Globus pallidus (tissue), 1 donor: Measurements from ENCODE around the gene CHIC1.
"Not testable (repeated sequence)": the region's sequence is repeated elsewhere in the genome, so short reads cannot be mapped to it uniquely, and the experiment has no call there.

Experiments
- DNase-seq: peaks from one replicate; pipeline ENCODE4 v3.0.0-alpha.2; 2015; ENCODE audit warnings: low spot score

Gene CHIC1

DNA sequence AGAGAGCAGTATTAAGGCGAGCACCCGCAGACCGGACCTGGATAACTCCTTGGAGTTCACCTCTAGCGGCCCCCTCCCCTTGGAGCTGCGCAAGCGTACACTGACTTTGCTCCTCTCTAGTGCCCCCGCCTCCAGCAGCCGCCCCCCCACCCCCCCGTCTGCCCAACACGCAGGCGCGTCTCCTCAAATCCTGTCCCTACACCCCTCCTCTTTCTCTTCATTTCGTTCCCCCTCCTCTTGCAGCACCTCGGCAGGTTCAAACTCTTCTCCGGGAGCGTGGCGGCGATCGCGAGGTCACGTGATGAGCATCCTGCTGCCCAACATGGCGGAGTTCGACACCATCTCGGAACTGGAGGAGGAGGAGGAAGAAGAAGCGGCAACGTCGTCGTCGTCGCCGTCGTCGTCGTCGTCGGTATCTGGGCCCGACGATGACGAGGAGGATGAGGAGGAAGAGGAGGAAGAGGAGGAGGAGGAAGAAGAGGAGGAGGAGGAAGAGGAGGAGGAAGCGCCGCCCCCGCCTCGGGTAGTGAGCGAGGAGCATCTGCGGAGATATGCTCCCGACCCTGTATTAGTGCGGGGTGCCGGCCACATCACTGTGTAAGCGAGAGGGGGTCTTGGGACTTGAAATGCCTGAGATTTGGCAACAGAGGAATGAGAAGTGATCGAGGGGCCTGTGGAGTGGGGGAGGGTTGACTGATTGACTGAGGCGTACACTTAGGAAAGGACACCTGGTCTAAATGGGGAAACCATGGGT, at the start of gene CHIC1:
Gene CHIC1, plus strand, starts transcription at position 214 of the 754 bp plus-strand sequence. Its CDS starts 88 bp downstream, at position 302.
- peak; percentile 52 for DNase-seq

DNA sequence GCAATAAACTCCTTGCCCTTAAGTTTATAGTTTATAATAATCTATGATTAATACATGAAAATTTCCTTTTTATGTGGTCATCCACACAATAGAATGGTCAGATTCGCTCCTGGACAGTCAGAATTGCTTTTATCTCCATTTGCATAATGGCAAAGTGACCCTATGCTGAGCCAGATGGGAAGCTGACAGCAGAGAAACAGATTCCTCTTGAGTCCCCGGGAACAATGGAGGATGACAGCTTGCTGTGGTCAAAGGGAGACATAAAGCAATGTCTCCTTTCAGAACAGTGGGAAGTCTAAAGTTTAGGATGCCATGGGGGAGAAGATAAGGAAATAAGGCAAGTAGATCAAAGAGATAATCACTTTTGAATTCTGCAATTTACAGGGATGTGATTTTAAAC, 40.2 kb upstream of the CHIC1 start:
- DNase-seq, result not testable (repeated sequence)

DNA sequence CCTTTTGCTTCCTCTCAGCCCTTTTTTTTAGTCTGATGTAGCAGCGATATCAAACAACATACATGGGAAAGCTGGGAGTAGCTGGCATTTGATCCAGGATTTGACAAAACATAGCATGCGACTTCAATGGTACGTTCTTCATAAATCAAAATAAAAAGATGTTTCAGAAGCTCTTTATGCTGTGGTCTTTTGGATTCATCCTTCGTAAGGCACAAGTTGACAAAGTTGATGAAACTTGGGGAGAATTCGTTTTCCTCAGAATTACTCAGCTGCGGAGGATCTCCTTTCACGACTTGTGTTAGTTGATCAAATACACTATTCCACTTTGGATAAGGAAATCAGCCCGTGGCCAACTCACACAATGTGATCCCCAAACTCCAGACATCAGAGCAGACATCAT, 38.1 kb upstream of the CHIC1 start:
- no peak for DNase-seq

DNA sequence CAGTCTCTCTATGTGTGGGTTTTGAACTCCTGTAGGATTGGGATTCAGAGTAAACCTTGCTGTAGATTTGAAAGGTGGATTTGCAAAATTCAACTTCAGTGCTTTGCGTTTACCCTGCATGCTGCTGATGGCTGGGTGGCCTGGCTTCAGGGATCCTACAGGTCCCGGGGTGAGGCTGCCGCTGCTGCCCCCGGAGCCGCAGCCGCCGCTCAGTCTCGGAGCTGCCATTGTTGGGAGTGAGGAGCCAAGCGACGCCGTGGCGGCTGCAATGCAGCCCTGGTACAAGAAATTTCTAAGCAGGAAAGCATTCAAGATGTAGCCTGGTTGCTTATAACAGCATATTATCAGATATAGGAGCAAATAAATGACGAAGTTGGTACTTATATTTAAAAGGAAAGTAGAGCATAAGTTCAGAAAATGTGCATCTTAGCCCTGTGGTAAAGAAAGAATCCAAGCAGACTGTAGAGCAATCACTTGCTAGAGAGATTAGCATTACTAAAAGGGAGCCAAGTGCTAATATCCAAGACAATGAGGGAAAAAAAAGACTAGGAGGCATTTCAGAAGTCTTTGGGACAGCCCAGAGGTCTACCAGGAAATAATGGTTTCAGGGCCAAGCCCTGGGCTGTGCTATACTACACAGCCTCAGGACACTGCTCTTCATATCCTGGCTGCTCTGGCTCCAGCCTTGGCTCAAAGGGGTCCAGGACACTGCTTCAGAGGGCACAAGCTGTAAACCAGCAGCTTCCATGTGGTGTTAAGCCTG, 36.9 kb upstream of the CHIC1 start:
- no peak for DNase-seq

DNA sequence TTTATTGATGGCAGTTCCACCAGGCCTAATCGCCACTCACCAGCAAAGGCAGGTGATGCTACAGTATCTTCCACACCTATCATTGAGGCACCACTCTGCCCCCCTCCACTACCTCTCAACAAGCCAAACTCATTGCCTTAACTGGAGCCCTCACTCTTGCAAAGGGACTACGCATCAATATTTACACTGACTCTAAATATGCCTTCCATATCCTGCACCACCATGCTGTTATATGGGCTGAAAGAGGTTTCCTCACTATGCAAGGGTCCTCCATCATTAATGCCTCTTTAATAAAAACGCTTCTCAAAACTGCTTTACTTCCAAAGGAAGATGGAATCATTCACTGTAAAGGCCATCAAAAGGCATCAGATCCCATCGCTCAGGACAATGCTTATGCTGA, 31.3 kb upstream of the CHIC1 start:
- DNase-seq, result not testable (repeated sequence)

DNA sequence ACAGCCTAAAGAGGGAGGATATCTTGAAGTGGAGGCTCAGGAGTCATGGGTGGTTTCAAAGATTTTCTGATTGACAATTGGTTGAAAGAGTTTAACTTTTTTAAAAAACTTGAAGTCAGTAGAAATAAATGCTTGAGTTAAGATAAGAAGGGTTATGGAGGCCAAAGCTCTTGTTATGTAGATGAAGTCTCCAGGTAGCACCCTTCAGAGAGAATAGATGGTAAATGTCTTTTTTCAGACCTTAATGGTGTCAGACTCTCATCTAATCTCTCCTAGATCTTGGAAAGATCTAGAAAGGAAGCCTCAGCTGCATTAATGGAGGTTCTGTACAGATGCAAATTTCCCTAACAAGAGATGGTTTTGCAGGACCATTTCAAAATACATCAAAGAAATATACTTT, 6.8 kb upstream of the CHIC1 start:
- DNase-seq, result no peak

DNA sequence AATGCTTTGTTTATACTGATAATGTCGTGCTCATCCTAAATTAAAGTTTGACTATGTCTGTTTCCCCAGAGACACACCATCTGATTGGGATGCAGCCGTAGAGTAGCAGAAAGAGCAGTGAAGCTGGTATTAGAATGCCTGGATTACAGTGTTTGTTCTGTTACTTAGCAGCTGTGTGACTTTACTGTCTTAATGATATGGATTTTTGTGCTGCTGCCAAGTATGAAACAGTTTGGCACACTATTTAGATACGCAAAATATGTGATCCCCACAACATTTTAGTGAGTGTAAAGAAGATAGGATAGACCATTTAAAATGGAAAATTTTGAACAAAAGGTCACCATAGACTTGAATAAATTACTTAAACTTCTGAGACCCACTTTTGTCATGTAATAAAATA, 1.2 kb upstream of the CHIC1 start:
- DNase-seq, result no peak

DNA sequence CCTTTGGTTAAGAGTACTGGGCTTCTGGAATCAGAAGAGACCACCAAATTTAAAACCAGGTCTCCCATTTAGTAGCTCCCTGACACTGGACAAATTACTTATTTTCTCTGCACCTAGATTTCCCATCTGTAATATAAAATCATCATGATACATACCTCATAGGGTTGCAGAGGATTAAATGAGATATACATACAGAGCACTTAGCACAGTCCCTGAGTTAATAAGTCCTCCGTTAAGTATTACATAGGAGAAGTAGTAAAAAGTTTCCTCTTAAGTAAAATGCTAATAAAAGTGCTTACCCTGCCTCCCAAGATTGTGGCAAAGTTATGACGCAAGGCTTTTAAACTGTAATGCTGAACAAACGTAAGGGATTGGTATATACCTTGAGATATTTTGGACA, 539 bp upstream of the CHIC1 start:
- DNase-seq, result no peak

DNA sequence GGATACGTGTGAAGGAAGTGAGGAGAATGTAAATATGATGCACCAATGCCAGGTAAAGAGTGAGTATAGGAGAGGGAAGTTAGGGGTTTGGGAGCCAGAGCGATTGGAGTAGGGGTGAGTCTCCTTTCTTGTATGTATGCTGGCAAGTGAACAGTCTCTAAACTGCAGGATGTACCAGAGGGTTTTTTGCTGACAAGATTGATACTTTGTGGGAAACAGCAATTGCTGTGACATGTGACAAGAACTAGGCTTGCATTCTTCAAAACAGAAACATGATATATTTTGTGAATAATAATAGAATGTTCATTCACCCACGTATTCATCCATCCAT, 706 bp downstream of the CHIC1 start:
- DNase-seq, result peak; percentile 37

DNA sequence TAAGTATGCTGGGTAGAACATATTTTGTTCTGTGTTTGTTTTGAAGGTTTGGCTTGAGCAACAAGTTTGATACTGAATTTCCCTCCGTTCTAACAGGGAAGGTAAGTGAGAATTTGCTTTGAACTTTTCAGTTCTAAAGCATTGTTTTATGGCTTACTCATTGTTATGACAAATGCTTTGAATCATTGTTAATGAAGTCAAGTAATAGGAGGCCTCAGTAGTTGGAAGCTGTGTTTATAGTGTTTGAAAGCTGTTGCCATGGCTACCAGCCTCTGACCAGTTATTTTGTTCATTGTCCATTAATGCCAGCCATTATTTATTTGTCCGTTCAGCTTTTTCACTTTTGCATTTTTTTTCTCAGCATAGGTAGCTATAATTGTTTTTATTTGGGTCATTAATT, 14.4 kb downstream of the CHIC1 start:
- DNase-seq, result no peak

DNA sequence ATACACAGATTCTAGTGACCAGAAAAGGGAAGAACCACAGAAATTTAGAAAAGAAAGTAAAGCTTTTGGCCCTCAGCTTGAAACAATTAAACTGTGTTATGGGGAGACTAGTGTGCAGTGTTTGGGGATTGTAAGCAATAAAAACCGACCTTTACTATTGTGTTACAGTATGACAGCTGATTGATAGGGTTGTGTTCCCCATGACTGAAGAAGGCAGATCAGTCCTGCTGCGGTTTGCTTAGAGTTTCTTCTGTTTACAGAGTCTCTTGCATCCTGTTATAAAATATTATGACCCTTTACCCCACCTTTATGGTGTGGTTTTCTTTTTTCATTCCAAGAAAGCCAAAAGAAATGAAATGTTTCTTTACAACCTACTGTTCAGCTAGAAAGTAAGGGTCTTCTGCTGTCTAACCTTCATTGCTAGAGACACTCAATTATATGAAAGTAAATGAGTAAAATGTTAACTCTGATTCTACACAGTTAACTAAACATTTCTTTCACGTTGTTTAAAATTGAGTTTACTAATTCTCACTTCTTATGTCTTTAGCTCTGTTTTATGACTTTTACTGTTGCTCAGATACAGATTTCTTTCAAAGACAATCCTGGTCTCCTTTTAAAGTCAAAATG, 18.1 kb downstream of the CHIC1 start:
- no peak for DNase-seq

DNA sequence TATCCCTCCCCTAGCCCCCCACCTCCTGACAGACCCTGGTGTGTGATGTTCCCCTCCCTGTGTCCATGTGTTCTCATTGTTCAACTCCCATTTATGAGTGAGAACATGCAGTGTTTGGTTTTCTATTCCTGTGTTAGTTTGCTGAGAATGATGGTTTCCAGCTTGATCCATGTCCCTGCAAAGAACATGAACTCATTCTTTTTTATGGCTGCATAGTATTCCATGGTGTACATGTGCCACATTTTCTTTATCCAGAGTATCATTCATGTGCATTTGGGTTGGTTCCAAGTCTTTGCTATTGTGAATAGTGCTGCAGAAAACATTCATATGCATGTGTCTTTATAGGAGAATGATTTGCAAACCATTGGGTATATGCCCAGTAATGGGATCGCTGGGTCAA, 34.8 kb downstream of the CHIC1 start:
- not testable (repeated sequence) for DNase-seq

DNA sequence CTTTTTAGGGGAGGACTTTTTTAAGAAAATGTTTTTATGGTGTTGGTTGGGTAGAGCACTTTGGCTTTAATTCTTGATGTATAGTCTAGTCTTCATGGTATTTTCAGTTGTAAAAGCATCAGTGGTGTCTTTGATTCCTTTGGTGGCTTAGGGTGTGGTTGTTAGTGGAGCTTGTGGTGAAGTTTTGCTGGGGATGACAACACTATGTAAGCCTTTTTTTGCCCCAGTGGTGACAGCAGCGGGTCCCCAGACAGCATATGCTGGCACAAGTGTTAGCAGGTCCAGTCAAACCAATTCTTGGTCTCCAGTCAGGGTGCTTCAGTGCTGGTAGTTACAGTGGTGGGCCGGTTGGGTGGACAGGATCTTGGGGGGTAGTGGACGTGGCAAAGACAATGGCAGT, 52.0 kb downstream of the CHIC1 start:
- no peak for DNase-seq

DNA sequence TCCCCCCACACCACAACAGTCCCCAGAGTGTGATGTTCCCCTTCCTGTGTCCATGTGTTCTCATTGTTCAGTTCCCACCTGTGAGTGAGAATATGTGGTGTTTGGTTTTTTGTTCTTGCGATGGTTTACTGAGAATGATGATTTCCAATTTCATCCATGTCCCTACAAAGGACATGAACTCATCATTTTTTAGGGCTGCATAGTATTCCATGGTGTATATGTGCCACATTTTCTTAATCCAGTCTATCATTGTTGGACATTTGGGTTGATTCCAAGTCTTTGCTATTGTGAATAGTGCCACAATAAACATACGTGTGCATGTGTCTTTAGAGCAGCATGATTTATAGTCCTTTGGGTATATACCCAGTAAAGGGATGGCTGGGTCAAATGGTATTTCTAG, 78.7 kb downstream of the CHIC1 start:
- not testable (repeated sequence) for DNase-seq

DNA sequence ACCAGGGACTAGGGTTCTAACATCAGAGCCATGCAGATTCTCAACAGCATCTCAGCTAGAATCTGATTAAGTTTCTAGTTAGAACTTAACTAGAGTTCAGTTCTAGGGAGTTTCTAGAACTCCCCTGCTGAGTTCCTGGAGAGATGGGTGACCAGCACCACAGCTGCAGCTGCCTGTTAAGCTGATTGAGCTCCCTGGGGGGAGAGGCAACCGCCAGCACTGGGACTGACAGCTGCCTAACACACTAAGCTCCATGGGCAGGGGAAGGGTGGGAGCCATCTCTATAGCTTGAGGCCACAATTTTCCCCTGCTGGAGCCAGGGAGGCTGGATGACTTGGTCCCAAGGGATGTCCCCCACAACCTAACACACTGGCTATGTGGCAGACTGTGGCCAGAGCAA, 84.2 kb downstream of the CHIC1 start:
- no peak for DNase-seq

DNA sequence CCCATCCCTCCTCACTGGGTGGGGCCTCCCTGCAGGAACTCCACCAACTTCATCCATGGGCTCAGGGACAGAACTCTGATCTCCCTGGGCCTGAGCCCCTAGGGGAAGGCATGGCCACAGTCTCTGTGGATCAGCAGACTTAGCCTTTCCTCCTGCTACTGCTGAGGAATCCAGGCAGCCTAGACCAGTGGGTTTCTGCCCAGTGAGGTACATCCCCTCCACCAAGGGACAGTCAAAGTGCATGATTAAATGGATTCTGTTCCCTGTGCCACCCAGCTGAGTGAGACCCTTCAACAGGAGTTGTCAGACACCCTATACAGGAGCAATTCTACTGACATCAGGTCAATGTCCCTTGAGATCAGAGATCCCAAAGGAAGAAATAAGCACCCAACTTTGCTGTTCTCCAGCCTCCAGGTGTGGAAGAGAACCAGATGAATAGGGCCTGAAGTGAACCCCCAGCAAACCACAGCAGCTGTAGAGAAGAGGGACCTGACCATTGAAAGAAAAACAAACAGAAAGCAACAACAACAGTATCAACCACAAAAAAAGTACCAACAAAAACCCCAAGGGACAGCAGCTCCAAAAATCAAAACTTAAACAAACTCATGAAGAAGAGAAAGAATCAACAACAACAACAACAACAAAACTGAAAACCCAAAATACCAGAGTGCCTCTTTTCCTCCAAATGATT, 84.8 kb downstream of the CHIC1 start:
- DNase-seq, result no peak

DNA sequence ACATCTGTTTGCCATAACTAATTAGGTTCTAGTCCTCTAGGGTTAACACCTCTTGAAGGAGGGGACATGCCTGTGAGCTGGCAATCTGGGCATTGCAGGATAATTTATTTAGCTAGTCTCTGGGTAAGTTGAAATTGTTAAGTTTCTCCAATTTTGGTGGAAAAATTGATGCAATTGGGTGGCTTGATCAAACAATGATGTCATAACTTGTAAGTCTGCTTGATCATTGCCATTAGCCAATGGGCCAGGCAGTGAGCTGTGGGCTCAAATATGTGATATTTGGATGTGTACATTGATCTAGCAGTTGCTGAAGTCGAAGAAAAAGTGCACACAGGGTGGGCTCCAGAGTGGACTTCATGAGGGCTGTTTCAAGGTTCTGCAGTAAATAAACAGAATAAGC, 98.3 kb downstream of the CHIC1 start:
- not testable (repeated sequence) for DNase-seq

DNA sequence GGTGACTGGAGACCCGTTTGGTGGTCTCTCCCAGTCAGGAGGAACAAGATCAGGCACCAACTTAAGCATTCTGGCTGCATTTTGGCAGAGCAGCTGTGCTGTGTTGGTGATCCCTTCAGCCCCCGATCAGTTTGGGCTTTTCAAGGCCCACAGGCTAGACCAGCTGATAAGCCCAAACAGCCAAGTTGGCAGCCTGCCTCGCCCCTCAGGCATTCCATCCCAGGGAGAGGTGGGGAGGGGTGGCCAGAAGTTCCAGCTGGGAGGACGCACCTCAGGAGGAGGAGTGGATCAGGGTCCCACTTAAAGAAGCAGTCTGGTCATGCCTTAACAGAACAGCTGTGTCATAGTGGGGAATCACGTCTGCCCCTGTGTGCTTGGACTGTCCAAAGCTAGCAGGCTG, 105.8 kb downstream of the CHIC1 start:
- no peak for DNase-seq

DNA sequence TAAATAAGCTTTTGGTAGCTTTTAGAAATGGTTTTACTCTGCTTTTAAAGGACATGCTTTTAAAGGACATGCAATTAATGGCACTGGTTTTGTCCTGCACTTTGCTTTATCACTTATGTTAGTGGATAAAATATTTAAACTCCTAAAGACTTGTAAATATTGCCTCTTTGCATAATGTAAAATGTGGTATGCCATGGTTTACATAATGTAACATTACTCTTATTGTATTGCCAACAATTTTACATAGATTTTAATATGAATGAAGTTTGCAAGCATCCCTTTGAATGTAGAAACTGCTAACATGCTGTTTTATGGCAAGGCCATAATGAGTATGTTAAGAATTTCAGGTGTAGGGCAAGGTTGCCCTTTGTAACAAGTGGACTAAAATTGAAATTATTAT, 118.4 kb downstream of the CHIC1 start:
- DNase-seq, result no peak

DNA sequence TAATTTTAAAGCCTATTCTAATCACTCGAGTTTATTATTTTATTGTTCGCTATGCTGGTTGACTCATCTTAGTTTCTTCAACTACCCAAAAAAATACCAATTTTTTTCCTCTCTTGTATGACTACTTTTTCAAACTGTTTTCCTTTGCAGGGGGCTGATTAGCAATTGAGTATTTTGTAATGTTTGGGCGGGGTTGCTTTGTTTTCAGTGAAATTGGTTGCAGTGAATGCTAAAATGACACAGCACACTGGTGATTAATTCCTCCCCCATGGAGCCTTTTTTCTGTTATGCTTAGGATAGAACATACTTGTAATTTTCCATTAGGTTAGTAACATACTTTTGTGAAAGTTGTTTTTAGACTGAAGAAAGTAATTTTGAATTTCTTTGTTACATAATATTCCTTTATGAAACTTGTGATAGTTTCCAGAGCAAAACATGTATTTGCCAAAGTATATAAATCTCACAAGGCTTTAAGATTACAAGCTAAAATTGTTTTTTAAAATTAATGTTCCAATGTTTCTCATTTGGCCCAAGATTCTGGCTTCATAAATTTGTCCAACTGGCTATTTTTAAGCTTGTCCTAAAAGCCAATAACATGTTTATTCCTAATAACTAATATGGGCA, 120.4 kb downstream of the CHIC1 start:
- no peak for DNase-seq

DNA sequence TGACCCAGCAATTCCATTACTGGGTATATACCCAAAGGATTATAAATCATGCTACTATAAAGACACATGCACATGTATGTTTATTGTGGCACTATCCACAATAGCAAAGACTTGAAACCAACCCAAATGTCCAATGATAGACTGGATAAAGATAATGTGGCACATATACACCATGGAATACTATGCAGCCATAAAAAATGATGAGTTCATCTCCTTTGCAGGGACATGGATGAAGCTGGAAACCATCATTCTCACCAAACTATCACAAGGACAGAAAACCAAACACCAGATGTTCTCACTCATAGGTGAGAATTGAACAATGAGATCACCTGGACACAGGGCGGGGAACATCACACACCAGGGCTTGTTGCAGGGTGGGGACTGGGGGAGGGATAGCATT, 144.0 kb downstream of the CHIC1 start:
- not testable (repeated sequence) for DNase-seq

DNA sequence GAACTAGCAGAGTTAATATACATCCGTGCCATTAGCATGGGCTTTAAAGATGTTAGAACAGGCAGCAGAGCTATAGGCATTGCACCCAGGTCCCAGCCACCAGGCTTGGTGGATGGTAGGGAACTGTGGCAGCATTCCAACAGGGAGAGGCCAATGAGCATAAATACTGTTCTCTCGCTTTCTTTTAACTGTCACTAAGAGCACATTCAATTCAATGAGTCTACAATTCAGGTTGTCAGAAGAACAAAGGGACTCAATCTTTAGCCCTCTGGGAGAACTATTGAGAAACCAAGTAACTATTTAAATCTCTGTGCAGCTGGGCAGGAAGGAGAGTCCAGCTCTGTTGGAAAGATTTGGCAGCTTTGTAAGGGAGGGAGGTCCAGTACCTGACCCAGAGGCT, 165.6 kb downstream of the CHIC1 start:
- DNase-seq, result no peak
